ENCODE measurements around the gene FBXW2. TPM values are rescaled to one million over a fixed set of nuclear protein-coding genes. Genes with fewer than 3 reads are reported as not detected.

Gene FBXW2
- total RNA-seq, 1 donor from 2014 or later: 20.4 TPM

GRCh38 chr9:120736881-120737280 lies 56.3 kb downstream of the FBXW2 start:
- Histone ChIP-seq H3K4me1 (ENCODE audit: control insufficient read depth in 3 of 3, insufficient read depth in 3 of 3, low read length in 3 of 3) (no peaks in the 10 kb centered on the region), H3K4me3 (ENCODE audit: low read length in 3 of 3) (no peak overlapping the region), H3K27me3 (ENCODE audit: control insufficient read depth in 3 of 3, insufficient read depth in 3 of 3, low read length in 3 of 3) (no peaks in the 10 kb centered on the region), H3K36me3 (ENCODE audit: control insufficient read depth in 3 of 3, insufficient read depth in 3 of 3, low read length in 3 of 3) (no peaks in the 10 kb centered on the region), H3K9ac (ENCODE audit: low read depth in 1 of 3, low read length in 3 of 3) (no peak overlapping the region), H3K27ac (ENCODE audit: low read depth, low read length) (no peak overlapping the region), H3K9me3 (ENCODE audit: control insufficient read depth in 3 of 3, low read length in 3 of 3) (no peaks in the 10 kb centered on the region)

- no peak overlapping the region for H3K4me3 ChIP-seq (ENCODE audit: low read length in 3 of 3)
- no peaks in the 10 kb centered on the region for H3K9me3 ChIP-seq (ENCODE audit: control insufficient read depth in 3 of 3, low read length in 3 of 3)
- H3K27me3 ChIP-seq (ENCODE audit: control insufficient read depth in 3 of 3, insufficient read depth in 3 of 3, low read length in 3 of 3): no peaks in the 10 kb centered on the region
- H3K4me1 ChIP-seq (ENCODE audit: control insufficient read depth in 3 of 3, insufficient read depth in 3 of 3, low read length in 3 of 3): peaks cover 0 to 6% (median 5%) of the 10 kb centered on the region in 3 donors
- no peak overlapping the region for H3K9ac ChIP-seq (ENCODE audit: low read depth in 1 of 3, low read length in 3 of 3)
- no peaks in the 10 kb centered on the region for H3K36me3 ChIP-seq (ENCODE audit: control insufficient read depth in 3 of 3, insufficient read depth in 3 of 3, low read length in 3 of 3)
- H3K27ac ChIP-seq (ENCODE audit: low read depth, low read length): no peak overlapping the region
These were observed 57.6 kb downstream of the FBXW2 start for GRCh38 chr9:120735415-120736126.

- H3K4me1 ChIP-seq (ENCODE audit: control insufficient read depth in 3 of 3, insufficient read depth in 3 of 3, low read length in 3 of 3): peaks cover 0 to 6% (median 6%) of the 10 kb centered on the region in 3 donors
- H3K36me3 ChIP-seq (ENCODE audit: control insufficient read depth in 3 of 3, insufficient read depth in 3 of 3, low read length in 3 of 3): no peaks in the 10 kb centered on the region
- H3K27me3 ChIP-seq (ENCODE audit: control insufficient read depth in 3 of 3, insufficient read depth in 3 of 3, low read length in 3 of 3): no peaks in the 10 kb centered on the region
- H3K27ac ChIP-seq (ENCODE audit: low read depth, low read length): no peak overlapping the region
- H3K4me3 ChIP-seq (ENCODE audit: low read length in 3 of 3): no peak overlapping the region
- H3K9me3 ChIP-seq (ENCODE audit: control insufficient read depth in 3 of 3, low read length in 3 of 3): no peaks in the 10 kb centered on the region
- no peak overlapping the region for H3K9ac ChIP-seq (ENCODE audit: low read depth in 1 of 3, low read length in 3 of 3)
These were observed 58.4 kb downstream of the FBXW2 start for GRCh38 chr9:120734607-120735410.

GRCh38 chr9:120733190-120733589 lies 60.0 kb downstream of the FBXW2 start:
- Histone ChIP-seq H3K9me3 (ENCODE audit: control insufficient read depth in 3 of 3, low read length in 3 of 3) (no peaks in the 10 kb centered on the region), H3K9ac (ENCODE audit: low read depth in 1 of 3, low read length in 3 of 3) (no peak overlapping the region), H3K27ac (ENCODE audit: low read depth, low read length) (no peak overlapping the region), H3K27me3 (ENCODE audit: control insufficient read depth in 3 of 3, insufficient read depth in 3 of 3, low read length in 3 of 3) (no peaks in the 10 kb centered on the region), H3K4me1 (ENCODE audit: control insufficient read depth in 3 of 3, insufficient read depth in 3 of 3, low read length in 3 of 3) (peaks cover 0 to 6% (median 6%) of the 10 kb centered on the region in 3 donors), H3K4me3 (ENCODE audit: low read length in 3 of 3) (no peak overlapping the region), H3K36me3 (ENCODE audit: control insufficient read depth in 3 of 3, insufficient read depth in 3 of 3, low read length in 3 of 3) (no peaks in the 10 kb centered on the region)

GRCh38 chr9:120730654-120731514 lies 62.3 kb downstream of the FBXW2 start:
- peaks cover 0 to 6% (median 6%) of the 10 kb centered on the region in 3 donors for H3K4me1 ChIP-seq (ENCODE audit: control insufficient read depth in 3 of 3, insufficient read depth in 3 of 3, low read length in 3 of 3)
- H3K27ac ChIP-seq (ENCODE audit: low read depth, low read length): no peak overlapping the region

GRCh38 chr9:120729791-120730241 lies 63.4 kb downstream of the FBXW2 start:
- H3K27me3 ChIP-seq (ENCODE audit: control insufficient read depth in 3 of 3, insufficient read depth in 3 of 3, low read length in 3 of 3): no peaks in the 10 kb centered on the region
- H3K27ac ChIP-seq (ENCODE audit: low read depth, low read length): no peak overlapping the region
- no peak overlapping the region for H3K4me3 ChIP-seq (ENCODE audit: low read length in 3 of 3)
- H3K9me3 ChIP-seq (ENCODE audit: control insufficient read depth in 3 of 3, low read length in 3 of 3): no peaks in the 10 kb centered on the region
- no peak overlapping the region for H3K9ac ChIP-seq (ENCODE audit: low read depth in 1 of 3, low read length in 3 of 3)
- no peaks in the 10 kb centered on the region for H3K36me3 ChIP-seq (ENCODE audit: control insufficient read depth in 3 of 3, insufficient read depth in 3 of 3, low read length in 3 of 3)
- H3K4me1 ChIP-seq (ENCODE audit: control insufficient read depth in 3 of 3, insufficient read depth in 3 of 3, low read length in 3 of 3): peaks cover 0 to 6% (median 6%) of the 10 kb centered on the region in 3 donors

More at GRCh38 chr9:120730654-120731514, 62.3 kb downstream of the FBXW2 start:
- Histone ChIP-seq H3K36me3 (ENCODE audit: control insufficient read depth in 3 of 3, insufficient read depth in 3 of 3, low read length in 3 of 3) (no peaks in the 10 kb centered on the region), H3K9ac (ENCODE audit: low read depth in 1 of 3, low read length in 3 of 3) (peak overlapping the region in 1 of 3 donors; percentile 5), H3K4me3 (ENCODE audit: low read length in 3 of 3) (no peak overlapping the region), H3K9me3 (ENCODE audit: control insufficient read depth in 3 of 3, low read length in 3 of 3) (no peaks in the 10 kb centered on the region), H3K27me3 (ENCODE audit: control insufficient read depth in 3 of 3, insufficient read depth in 3 of 3, low read length in 3 of 3) (no peaks in the 10 kb centered on the region)

GRCh38 chr9:120726484-120726883 lies 66.7 kb downstream of the FBXW2 start:
- no peaks in the 10 kb centered on the region for H3K9me3 ChIP-seq (ENCODE audit: control insufficient read depth in 3 of 3, low read length in 3 of 3)
- H3K27ac ChIP-seq (ENCODE audit: low read depth, low read length): no peak overlapping the region
- no peak overlapping the region for H3K4me3 ChIP-seq (ENCODE audit: low read length in 3 of 3)
- no peak overlapping the region for H3K9ac ChIP-seq (ENCODE audit: low read depth in 1 of 3, low read length in 3 of 3)
- no peaks in the 10 kb centered on the region for H3K27me3 ChIP-seq (ENCODE audit: control insufficient read depth in 3 of 3, insufficient read depth in 3 of 3, low read length in 3 of 3)
- peaks cover 0 to 6% (median 6%) of the 10 kb centered on the region in 3 donors for H3K4me1 ChIP-seq (ENCODE audit: control insufficient read depth in 3 of 3, insufficient read depth in 3 of 3, low read length in 3 of 3)
- no peaks in the 10 kb centered on the region for H3K36me3 ChIP-seq (ENCODE audit: control insufficient read depth in 3 of 3, insufficient read depth in 3 of 3, low read length in 3 of 3)

GRCh38 chr9:120725907-120726306 lies 67.3 kb downstream of the FBXW2 start:
- Histone ChIP-seq H3K9me3 (ENCODE audit: control insufficient read depth in 3 of 3, low read length in 3 of 3) (no peaks in the 10 kb centered on the region), H3K36me3 (ENCODE audit: control insufficient read depth in 3 of 3, insufficient read depth in 3 of 3, low read length in 3 of 3) (no peaks in the 10 kb centered on the region)

GRCh38 chr9:120724757-120725400 lies 68.3 kb downstream of the FBXW2 start:
- no peak overlapping the region for H3K27ac ChIP-seq (ENCODE audit: low read depth, low read length)
- H3K4me1 ChIP-seq (ENCODE audit: control insufficient read depth in 3 of 3, insufficient read depth in 3 of 3, low read length in 3 of 3): no peaks in the 10 kb centered on the region
- no peaks in the 10 kb centered on the region for H3K27me3 ChIP-seq (ENCODE audit: control insufficient read depth in 3 of 3, insufficient read depth in 3 of 3, low read length in 3 of 3)
- no peak overlapping the region for H3K4me3 ChIP-seq (ENCODE audit: low read length in 3 of 3)
- no peaks in the 10 kb centered on the region for H3K36me3 ChIP-seq (ENCODE audit: control insufficient read depth in 3 of 3, insufficient read depth in 3 of 3, low read length in 3 of 3)
- H3K9ac ChIP-seq (ENCODE audit: low read depth in 1 of 3, low read length in 3 of 3): no peak overlapping the region
- H3K9me3 ChIP-seq (ENCODE audit: control insufficient read depth in 3 of 3, low read length in 3 of 3): no peaks in the 10 kb centered on the region

More at GRCh38 chr9:120725907-120726306, 67.3 kb downstream of the FBXW2 start:
- Histone ChIP-seq H3K4me1 (ENCODE audit: control insufficient read depth in 3 of 3, insufficient read depth in 3 of 3, low read length in 3 of 3) (peaks cover 0 to 4% (median 2%) of the 10 kb centered on the region in 3 donors), H3K27ac (ENCODE audit: low read depth, low read length) (no peak overlapping the region), H3K4me3 (ENCODE audit: low read length in 3 of 3) (no peak overlapping the region), H3K9ac (ENCODE audit: low read depth in 1 of 3, low read length in 3 of 3) (no peak overlapping the region), H3K27me3 (ENCODE audit: control insufficient read depth in 3 of 3, insufficient read depth in 3 of 3, low read length in 3 of 3) (no peaks in the 10 kb centered on the region)

Data from skeletal muscle tissue (tissue), 4 donors.